SK-N-MC (cell line): Measurements from ENCODE around the gene CBX4.

Source experiments
- EZH2 ChIP-seq: fragments of 200-600 bp; sonication (generic); IDR thresholded peaks from one replicate; pipeline ENCODE4 v1.6.1; 2017; ENCODE audit warnings: antibody characterized with exemption
- POLR2AphosphoS5 ChIP-seq: IDR thresholded peaks from 2 replicates; pipeline ENCODE4 v1.6.1; 2012; ENCODE audit warnings: mild to moderate bottlenecking, low read depth, low read length, borderline replicate concordance

DNA sequence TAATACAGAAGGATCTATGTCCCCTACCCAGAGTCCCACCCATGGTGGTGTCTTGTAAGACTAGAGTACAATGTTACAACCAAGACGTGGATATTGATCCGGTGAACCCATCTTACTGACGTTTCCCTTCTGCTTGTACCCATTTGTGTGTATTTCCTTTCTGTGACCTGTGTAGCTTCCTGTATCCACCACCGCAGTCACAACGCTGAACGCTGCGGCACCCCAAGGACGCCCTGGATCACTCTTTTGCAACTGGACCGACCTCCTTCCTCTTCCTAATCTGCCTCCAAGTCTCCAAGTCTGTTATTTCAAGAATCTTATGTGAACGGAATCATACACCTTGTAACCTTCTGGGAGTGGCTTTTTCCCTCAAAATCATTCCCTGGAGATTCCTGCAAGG lies 33.5 kb upstream of the CBX4 start:
- no peak for TF ChIP-seq POLR2AphosphoS5
- TF ChIP-seq EZH2: no peak
